Measurements from ENCODE around the gene LYPD1.

The LYPD1 gene

GRCh38 chr2:132632000-132632649, 37.9 kb downstream of the LYPD1 start:
- DNase-seq (ENCODE audit: low read depth), result no peak

GRCh38 chr2:132627536-132627935, 42.5 kb downstream of the LYPD1 start:
- DNase-seq (ENCODE audit: low read depth), result no peak

- DNase-seq (ENCODE audit: low read depth), result no peak
Measured at GRCh38 chr2:132623096-132623839, 46.7 kb downstream of the LYPD1 start.

GRCh38 chr2:132621131-132621875, 48.7 kb downstream of the LYPD1 start:
- no peak for DNase-seq (ENCODE audit: low read depth)

- DNase-seq (ENCODE audit: low read depth), result no peak
Measured at GRCh38 chr2:132620115-132620514, 49.9 kb downstream of the LYPD1 start.

- no peak for DNase-seq (ENCODE audit: low read depth)
Measured at GRCh38 chr2:132618734-132619133, 51.3 kb downstream of the LYPD1 start.

GRCh38 chr2:132617989-132618388, 52.0 kb downstream of the LYPD1 start:
- DNase-seq (ENCODE audit: low read depth), result no peak

GRCh38 chr2:132615329-132616085, 54.5 kb downstream of the LYPD1 start:
- no peak for DNase-seq (ENCODE audit: low read depth)

GRCh38 chr2:132611719-132612118, 58.3 kb downstream of the LYPD1 start:
- DNase-seq (ENCODE audit: low read depth), result no peak

- DNase-seq (ENCODE audit: low read depth), result no peak
Measured at GRCh38 chr2:132609101-132609890, 60.7 kb downstream of the LYPD1 start.

- DNase-seq (ENCODE audit: low read depth), result no peak
Measured at GRCh38 chr2:132608311-132608710, 61.7 kb downstream of the LYPD1 start.

- DNase-seq (ENCODE audit: low read depth), result no peak
Measured at GRCh38 chr2:132607426-132608090, 62.4 kb downstream of the LYPD1 start.

- no peak for DNase-seq (ENCODE audit: low read depth)
Measured at GRCh38 chr2:132606649-132607048, 63.4 kb downstream of the LYPD1 start.

GRCh38 chr2:132605236-132606180, 64.5 kb downstream of the LYPD1 start:
- DNase-seq (ENCODE audit: low read depth), result no peak

- DNase-seq (ENCODE audit: low read depth), result no peak
Measured at GRCh38 chr2:132604561-132604960, 65.4 kb downstream of the LYPD1 start.

- DNase-seq (ENCODE audit: low read depth), result no peak
Measured at GRCh38 chr2:132599556-132599955, 70.4 kb downstream of the LYPD1 start.

GRCh38 chr2:132598536-132598935, 71.5 kb downstream of the LYPD1 start:
- no peak for DNase-seq (ENCODE audit: low read depth)

- no peak for DNase-seq (ENCODE audit: low read depth)
Measured at GRCh38 chr2:132597831-132598230, 72.2 kb downstream of the LYPD1 start.

- no peak for DNase-seq (ENCODE audit: low read depth)
Measured at GRCh38 chr2:132597166-132597565, 72.8 kb downstream of the LYPD1 start.

- DNase-seq (ENCODE audit: low read depth), result no peak
Measured at GRCh38 chr2:132595693-132596092, 74.3 kb downstream of the LYPD1 start.
